ENCODE results near the gene BEST4. TPM values are rescaled to one million over a fixed set of nuclear protein-coding genes. Genes with fewer than 3 reads are reported as not detected.

The BEST4 gene
- total and polyA plus RNA-seq, 2 of the 8 experiments (the other 6 are each of a cell fraction or from before 2014, with no cell fraction given): 0.76 to 1.4 TPM

DNA sequence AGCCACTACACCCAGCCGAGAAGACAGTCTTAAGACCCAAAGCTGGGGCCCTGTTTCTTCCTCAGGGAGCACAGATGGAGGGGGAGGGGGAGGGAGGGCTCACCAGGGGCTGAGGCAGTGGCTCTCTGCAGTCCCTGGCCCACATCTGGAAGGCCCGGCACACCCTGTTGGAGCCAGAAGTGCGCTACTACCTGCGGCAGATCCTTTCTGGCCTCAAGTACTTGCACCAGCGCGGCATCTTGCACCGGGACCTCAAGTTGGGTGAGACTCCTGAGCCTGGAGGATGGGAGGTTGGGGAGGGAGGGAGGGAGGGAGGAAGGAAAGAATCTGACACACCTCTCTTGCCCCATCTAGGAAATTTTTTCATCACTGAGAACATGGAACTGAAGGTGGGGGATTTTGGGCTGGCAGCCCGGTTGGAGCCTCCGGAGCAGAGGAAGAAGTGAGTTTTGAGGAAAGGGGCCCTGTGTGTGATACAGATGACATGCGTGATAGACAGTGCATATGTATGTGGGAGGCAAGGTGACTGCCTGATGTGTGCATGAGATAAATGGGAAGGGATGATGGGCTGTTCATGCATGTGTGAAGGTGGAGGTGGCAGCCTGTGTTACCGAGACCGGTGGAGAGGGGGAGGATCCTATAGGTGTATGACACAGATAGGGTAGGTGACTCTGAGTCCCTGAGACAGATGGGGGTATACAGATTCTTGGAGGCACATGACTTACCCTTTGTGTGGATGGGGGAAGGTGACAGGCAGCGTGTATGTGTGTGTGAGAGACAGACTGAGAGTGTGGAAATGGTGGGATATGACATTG, 13.7 kb upstream of the BEST4 start:
- no peak for DNase-seq (ENCODE audit: low read depth in 1 of 2, low spot score in 2 of 2)
- CTCF ChIA-PET (ENCODE audit: partially characterized antibody): interaction anchor here (0.6 to 5.4 kb wide), 10 partner anchors 8 to 630 kb away, joined by 3 to 33 read pairs (median 4); partner anchors contain the start of genes BEST4, BTBD19 and RPS8
- no peaks in the 10 kb centered on the region for H3K79me2 ChIP-seq (ENCODE audit: control insufficient read depth in 1 of 2, insufficient read depth in 2 of 2, low read length in 2 of 2)
- no peak for TF ChIP-seq HDAC2 (IDR thresholded peaks at IDR 0.05; ENCODE audit: borderline replicate concordance in 1 of 2, low read depth in 2 of 2, low read length in 2 of 2)
- no peak for TF ChIP-seq CHD2 (IDR thresholded peaks at IDR 0.05; ENCODE audit: low read length)
- no peak for TF ChIP-seq YY1 (IDR thresholded peaks at IDR 0.05; ENCODE audit: low read depth, low read length)

More for the DNA sequence above, 13.7 kb upstream of the BEST4 start:
- Histone ChIP-seq H2AK5ac (ENCODE audit: low read depth, low read length) (no peak overlapping the region), H3K27ac (ENCODE audit: low read depth, low read length) (no peak overlapping the region), H3K56ac (replicated peaks; ENCODE audit: insufficient read length, low read depth, low read length) (no peak overlapping the region), H4K8ac (ENCODE audit: extremely low read depth, insufficient read depth, low read length) (no peak overlapping the region), H4K20me1 (replicated peaks in 1 of 2; ENCODE audit: control insufficient read depth in 1 of 2, insufficient read depth in 2 of 2, low read length in 2 of 2) (peaks cover 0 to 10% of the 10 kb centered on the region in 2 experiments), H4K91ac (replicated peaks; ENCODE audit: insufficient read length, low read length) (no peak overlapping the region), H3K4ac (replicated peaks; ENCODE audit: insufficient read length, low read depth, low read length) (no peak overlapping the region), H3K27me3 (replicated peaks in 1 of 4; ENCODE audit: control insufficient read depth in 3 of 4, extremely low read depth in 1 of 4, insufficient read depth in 3 of 4, low read length in 3 of 4) (peaks cover 0 to 5% (median 0%) of the 10 kb centered on the region in 4 experiments; a peak in 2 of 7 replicates), H3K18ac (ENCODE audit: extremely low read depth, low read length) (no peak overlapping the region), H2BK5ac (ENCODE audit: low read depth, low read length) (no peak overlapping the region), H3K9ac (replicated peaks in 1 of 4; ENCODE audit: extremely low read depth in 1 of 4, low read depth in 3 of 4, low read length in 3 of 4) (no peak overlapping the region), H2BK120ac (replicated peaks; ENCODE audit: low read depth, low read length) (no peak overlapping the region), H2BK20ac (ENCODE audit: low read length) (no peak overlapping the region), H3K4me1 (replicated peaks in 1 of 4; ENCODE audit: control insufficient read depth in 3 of 4, insufficient read depth in 4 of 4, low read length in 3 of 4) (peaks cover 0 to 10% (median 6%) of the 10 kb centered on the region in 4 experiments; a peak in 5 of 7 replicates), H2AFZ (ENCODE audit: low read length) (no peak overlapping the region), H2BK12ac (ENCODE audit: low read depth, low read length) (peak overlapping the region; percentile 30; the same call in 1 of the 2 replicates), H3K36me3 (ENCODE audit: control insufficient read depth in 2 of 4, insufficient read depth in 4 of 4, low read length in 3 of 4) (peaks cover 0 to 16% (median 10%) of the 10 kb centered on the region in 4 experiments; a peak in 5 of 8 replicates), H2BK15ac (ENCODE audit: low read length) (no peak overlapping the region; the same call in 1 of the 2 replicates), H3K4me3 (ENCODE audit: extremely low read depth in 1 of 4, insufficient read depth in 2 of 4, low read depth in 3 of 4, low read length in 4 of 4) (no peak overlapping the region), H3K23ac (ENCODE audit: insufficient read length) (no peak overlapping the region), H3K14ac (ENCODE audit: insufficient read length) (no peak overlapping the region), H4K5ac (ENCODE audit: insufficient read length, low read depth, low read length) (no peak overlapping the region), H3K4me2 (ENCODE audit: insufficient read depth in 1 of 2, low read depth in 2 of 2, low read length in 2 of 2) (peak overlapping the region in 1 of 2 experiments; percentile 68; a peak in 2 of 4 replicates), H3K79me1 (ENCODE audit: low read depth, low read length) (no peaks in the 10 kb centered on the region), H3K9me3 (ENCODE audit: insufficient read depth in 2 of 2, low read depth in 1 of 2, low read length in 1 of 2) (no peaks in the 10 kb centered on the region), H3K23me2 (ENCODE audit: low read depth, low read length) (peaks cover 7% of the 10 kb centered on the region; the same call in 1 of the 2 replicates)
- WGBS, 2 experiments (ENCODE audit: extremely low coverage in 1 of 2, insufficient coverage in 1 of 2, insufficient read length in 1 of 2, insufficient replicate concordance in 2 of 2, low coverage in 1 of 2, low lambda C conversion rate in 2 of 2, missing lambda C conversion rate in 1 of 2): 89% methylated on average over 12 of the region's 13 CpGs; no CpG with 5 or more reads in 1 of the 2 experiments
- POLR2A ChIA-PET (ENCODE audit: partially characterized antibody): interaction anchor here (0.6 to 19.2 kb wide), 14 partner anchors 8 to 539 kb away, joined by 3 to 547 read pairs (median 7); partner anchors contain the start of genes BTBD19, RNU5D-1, RPS8 and UROD
- no peak for FAIRE-seq
